ENCODE data around the gene NEGR1.

- no peak for TF ChIP-seq EP300 (IDR thresholded peaks at IDR 0.05)
- no peak for TF ChIP-seq POLR2A (IDR thresholded peaks at IDR 0.05)
These were observed 218.8 kb downstream of the NEGR1 start for GRCh38 chr1:72063364-72064044.

Measured in upper lobe of left lung (tissue), 4 donors.